ENCODE measurements around the gene IFNAR1.

The IFNAR1 gene

GRCh38 chr21:33332143-33332542, 7.4 kb downstream of the IFNAR1 start:
- intact Hi-C loops (cut with DNase I): no loop called here
- DNase-seq: no peak

- no peak for DNase-seq
Measured at GRCh38 chr21:33334191-33334590, 9.4 kb downstream of the IFNAR1 start.

DNA sequence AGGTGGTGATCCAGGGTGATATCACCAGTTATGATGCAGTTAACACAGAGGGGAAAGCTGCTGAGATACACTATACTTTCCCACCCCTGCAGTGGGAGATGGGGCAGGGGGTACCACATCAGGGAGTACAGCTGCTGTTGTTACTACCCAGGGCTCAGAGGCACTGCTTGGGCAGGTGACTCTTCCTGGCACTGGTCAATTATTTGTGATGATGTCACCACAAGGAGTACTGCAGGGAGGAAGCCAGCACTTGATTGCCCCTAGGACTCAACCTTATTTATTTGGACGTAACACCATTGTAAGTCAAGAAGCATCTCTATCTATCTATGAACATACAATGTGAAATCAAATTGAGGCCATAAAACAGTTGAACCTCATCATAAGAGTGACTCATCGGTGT, 10.1 kb downstream of the IFNAR1 start:
- intact Hi-C loops (cut with DNase I): no loop called here
- no peak for DNase-seq

More at GRCh38 chr21:33334191-33334590, 9.4 kb downstream of the IFNAR1 start:
- intact Hi-C loops (cut with DNase I): no loop called here

GRCh38 chr21:33339135-33339534, 14.4 kb downstream of the IFNAR1 start:
- intact Hi-C loops (cut with DNase I): no loop called here
- DNase-seq: no peak

GRCh38 chr21:33339918-33340317, 15.1 kb downstream of the IFNAR1 start:
- DNase-seq: no peak
- intact Hi-C loops (cut with DNase I): no loop called here

GRCh38 chr21:33345751-33346238, 21.0 kb downstream of the IFNAR1 start:
- DNase-seq: no peak
- intact Hi-C loops (cut with DNase I): no loop called here

- no peak for DNase-seq
- intact Hi-C loops (cut with DNase I): no loop called here
Measured at GRCh38 chr21:33348706-33349105, 23.9 kb downstream of the IFNAR1 start.

GRCh38 chr21:33350676-33351075, 25.9 kb downstream of the IFNAR1 start:
- intact Hi-C loops (cut with DNase I): no loop called here
- DNase-seq: no peak

GRCh38 chr21:33355355-33355754, 30.6 kb downstream of the IFNAR1 start:
- intact Hi-C loops (cut with DNase I): no loop called here
- DNase-seq: no peak

DNA sequence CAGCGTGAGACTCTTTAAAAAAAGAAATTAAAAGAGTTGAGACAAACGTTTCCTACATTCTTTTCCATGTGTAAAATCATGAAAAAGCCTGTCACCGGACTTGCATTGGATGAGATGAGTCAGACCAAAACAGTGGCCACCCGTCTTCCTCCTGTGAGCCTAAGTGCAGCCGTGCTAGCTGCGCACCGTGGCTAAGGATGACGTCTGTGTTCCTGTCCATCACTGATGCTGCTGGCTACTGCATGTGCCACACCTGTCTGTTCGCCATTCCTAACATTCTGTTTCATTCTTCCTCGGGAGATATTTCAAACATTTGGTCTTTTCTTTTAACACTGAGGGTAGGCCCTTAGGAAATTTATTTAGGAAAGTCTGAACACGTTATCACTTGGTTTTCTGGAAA, 31.2 kb downstream of the IFNAR1 start:
- intact Hi-C loops (cut with DNase I): no loop called here
- no peak for DNase-seq

DNA sequence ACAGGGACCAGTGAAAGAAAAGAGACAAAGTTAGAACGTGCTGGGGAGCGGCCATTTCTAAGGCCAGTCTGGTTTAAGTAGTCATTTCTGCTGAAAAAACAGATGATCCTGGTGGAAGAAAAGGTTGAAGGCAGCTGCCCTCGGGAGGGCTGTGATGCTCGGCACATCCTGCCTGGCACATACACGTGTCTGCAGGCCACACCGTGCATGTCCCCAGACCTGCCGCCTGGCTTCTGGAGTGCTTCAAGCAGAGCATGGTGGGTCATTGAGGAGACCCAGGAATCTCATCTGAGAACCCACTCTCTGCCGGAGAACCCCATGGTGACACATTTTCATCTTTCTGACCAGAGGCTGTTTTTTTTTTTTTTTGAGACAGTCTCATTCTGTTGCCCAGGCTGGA, 32.4 kb downstream of the IFNAR1 start:
- no peak for DNase-seq
- intact Hi-C loops (cut with DNase I): no loop called here

DNA sequence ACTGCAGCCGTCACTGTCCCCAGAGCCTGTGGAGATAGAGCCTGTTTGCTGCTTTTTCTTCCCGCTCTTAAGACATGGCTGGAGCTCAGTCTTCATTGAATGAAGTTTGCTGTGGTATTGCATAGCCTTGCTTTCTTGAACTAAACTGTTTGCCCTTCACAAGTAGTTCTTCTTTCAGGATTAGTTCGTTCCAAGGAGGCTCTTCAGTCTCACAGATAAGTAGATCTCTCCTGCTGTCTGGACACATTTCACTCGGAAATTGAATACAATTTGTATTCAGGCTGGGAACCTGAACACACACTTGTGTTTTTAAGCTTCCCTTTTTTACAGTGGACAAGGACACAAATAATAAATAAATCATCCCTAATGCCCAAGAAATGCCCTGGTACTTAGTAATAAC, 34.7 kb downstream of the IFNAR1 start:
- intact Hi-C loops (cut with DNase I): no loop called here
- DNase-seq: no peak

DNA sequence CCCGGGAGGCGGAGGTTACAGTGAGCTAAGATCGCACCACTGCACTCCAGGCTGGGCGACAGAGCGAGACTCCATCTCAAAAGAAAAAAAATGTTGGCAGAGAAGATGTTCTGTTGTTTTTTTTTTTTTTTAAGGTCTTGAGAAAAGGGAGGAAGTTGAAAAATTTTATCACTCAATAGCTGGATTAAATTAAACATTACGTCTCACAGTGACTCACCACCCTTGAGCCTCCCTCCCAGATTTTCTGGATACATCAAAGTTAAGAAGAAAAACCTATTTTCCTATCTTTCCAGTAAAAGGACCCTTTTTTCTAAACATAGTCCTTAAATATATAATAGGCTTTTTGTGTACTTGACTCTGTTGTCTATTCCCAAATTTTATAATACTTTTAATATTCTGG, 35.5 kb downstream of the IFNAR1 start:
- no peak for DNase-seq
- intact Hi-C loops (cut with DNase I): loop anchor here (5.0 to 10.0 kb wide), 2 partner anchors 95 to 158 kb away; partner anchors contain the start of gene IL10RB

GRCh38 chr21:33360881-33361602, 36.3 kb downstream of the IFNAR1 start:
- peak; percentile 66 to 93 (median 84) for DNase-seq
- intact Hi-C loops (cut with DNase I): loop anchor here (5.0 to 10.0 kb wide), 2 partner anchors 96 to 159 kb away; partner anchors contain the start of gene IL10RB

- peak in 28 of 42 donors; percentile 14 to 68 (median 34) for DNase-seq
Measured at GRCh38 chr21:33362044-33362555, 37.3 kb downstream of the IFNAR1 start.

DNA sequence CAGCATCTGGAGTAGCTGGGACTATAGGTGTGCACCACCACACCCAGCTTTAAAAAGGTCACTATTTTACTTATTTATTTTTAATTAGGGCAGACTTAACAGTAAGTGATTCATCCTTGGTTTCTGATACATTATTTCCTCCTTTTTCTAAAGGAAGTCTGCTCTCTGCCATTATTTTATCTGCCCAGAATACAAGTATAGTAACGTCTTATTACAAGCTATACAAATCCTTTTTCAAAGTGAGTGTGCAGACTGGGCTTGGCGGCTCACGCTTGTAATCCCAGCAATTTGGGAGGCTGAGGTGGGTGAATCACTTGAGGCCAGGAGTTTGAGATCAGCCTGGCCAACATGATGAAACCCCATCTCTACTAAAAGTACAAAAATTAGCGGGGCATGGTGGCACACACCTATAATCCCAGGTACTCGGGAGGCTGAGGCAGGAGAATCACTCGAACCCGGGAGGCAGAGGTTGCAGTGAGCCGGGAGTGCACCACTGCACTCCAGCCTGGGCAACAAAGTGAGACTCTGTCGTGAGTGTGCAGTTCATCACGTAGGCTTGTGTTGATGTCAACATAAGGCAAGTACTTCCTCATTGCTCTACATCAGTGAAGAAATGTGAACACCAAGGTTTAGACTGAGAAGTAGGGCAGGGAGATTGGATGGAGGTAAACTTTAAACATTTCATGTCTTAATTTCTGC, 39.3 kb downstream of the IFNAR1 start:
- intact Hi-C loops (cut with DNase I): loop anchor here (5.0 to 10.0 kb wide), 2 partner anchors 99 to 162 kb away; partner anchors contain the start of gene IL10RB
- peak in 4 of 42 donors; percentile 14 to 40 (median 28) for DNase-seq

More at GRCh38 chr21:33362044-33362555, 37.3 kb downstream of the IFNAR1 start:
- intact Hi-C loops (cut with DNase I): loop anchor here (5.0 to 10.0 kb wide), 2 partner anchors 97 to 160 kb away; partner anchors contain the start of gene IL10RB

DNA sequence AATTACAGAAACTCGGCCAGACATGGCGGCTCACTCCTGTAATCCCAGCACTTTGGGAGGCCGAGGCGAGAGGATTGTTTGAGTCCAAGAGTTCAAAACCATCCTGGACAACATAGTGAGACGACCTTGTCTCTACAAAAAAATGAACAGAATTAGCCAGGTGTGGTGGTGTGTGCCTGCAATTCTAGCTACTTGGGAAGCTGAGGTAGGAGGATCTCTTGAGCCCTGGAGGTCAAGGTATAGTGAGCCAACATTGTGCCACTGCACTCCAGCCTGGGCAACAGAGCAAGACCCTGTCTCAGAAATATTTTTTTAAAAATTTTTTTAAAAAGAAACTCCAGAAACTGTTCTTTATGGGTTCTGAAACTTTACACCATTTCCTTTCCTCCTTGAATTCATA, 40.1 kb downstream of the IFNAR1 start:
- intact Hi-C loops (cut with DNase I): loop anchor here (5.0 to 10.0 kb wide), 2 partner anchors 100 to 163 kb away; partner anchors contain the start of gene IL10RB
- DNase-seq: peak in 1 of 42 donors; percentile 31

DNA sequence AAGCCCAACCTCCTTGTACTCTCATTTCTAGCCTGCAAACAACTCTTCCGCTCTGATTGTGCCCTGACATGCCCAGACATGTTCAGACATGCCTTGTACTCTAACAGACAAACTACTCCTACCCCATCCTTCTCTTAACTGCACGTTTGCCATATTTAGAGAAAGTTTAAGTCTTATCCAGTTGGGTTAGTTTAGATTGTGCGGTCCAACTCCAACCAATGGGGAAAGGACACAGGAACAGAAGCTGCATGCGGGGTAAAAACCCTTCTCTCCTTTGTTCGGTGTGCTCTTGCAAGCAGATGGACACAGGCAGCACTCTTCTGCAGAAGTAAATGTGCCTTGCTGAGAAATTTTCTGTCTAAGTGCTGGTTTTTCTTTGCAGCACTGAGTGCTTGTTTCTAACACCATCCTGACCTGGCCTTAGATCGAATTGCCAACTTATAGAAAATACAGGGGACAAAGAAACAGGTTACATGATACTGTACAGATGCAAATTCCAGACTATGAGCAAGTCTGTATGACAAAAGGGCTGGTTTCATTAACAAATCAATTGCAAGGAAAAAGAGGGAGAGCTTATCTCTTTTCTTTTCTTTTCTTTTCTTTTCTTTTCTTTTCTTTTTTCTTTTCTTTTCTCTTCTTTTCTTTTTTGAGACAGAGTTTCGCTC, 42.7 kb downstream of the IFNAR1 start:
- intact Hi-C loops (cut with DNase I): loop anchor here (10.0 kb wide), 1 partner anchor 103 kb away; the partner anchor contains the start of gene IL10RB
- DNase-seq: no peak

- intact Hi-C loops (cut with DNase I): loop anchor here (10.0 kb wide), 1 partner anchor 103 kb away; the partner anchor contains the start of gene IL10RB
- no peak for DNase-seq
Measured at GRCh38 chr21:33368124-33368523, 43.4 kb downstream of the IFNAR1 start.

Data from head of caudate nucleus (tissue), 42 donors.